NCI-H345 treated with DMSO at 0.1 percent for 48 hours (cell line): ENCODE measurements around the gene ARHGAP18.

Experiments used
- DNase-seq: peaks from one replicate; lab custom pipeline; 2025; ENCODE audit not compliant: unreplicated experiment; lab: John Stamatoyannopoulos, UW

ARHGAP18 gene

GRCh38 chr6:129709769-129710449 lies at the start of gene ARHGAP18:
Gene ARHGAP18, minus strand, starts transcription at chr6:129710177. Its CDS starts 41 bp downstream, at chr6:129710136.
- DNase-seq, result no peak

DNA sequence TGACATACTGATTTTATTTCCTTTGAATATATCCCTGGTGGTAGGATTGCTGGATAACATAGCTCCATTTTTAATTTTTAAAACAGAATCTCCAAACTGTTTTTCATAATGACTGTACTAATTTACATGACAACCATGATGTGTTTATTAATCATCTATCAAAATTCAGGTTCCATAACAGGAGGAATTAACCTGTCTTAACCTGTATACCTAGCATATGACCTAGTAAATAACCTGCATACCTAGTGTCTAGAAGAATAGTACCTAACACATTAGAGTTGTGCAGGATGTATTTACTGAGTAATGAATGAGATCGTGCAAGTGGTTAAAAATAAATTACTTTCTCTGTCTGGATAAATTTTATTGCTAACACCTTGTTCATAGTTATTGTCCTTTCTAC lies 45.8 kb upstream of the ARHGAP18 start:
- no peak for DNase-seq

GRCh38 chr6:129754750-129755149 lies 44.8 kb upstream of the ARHGAP18 start:
- no peak for DNase-seq

DNA sequence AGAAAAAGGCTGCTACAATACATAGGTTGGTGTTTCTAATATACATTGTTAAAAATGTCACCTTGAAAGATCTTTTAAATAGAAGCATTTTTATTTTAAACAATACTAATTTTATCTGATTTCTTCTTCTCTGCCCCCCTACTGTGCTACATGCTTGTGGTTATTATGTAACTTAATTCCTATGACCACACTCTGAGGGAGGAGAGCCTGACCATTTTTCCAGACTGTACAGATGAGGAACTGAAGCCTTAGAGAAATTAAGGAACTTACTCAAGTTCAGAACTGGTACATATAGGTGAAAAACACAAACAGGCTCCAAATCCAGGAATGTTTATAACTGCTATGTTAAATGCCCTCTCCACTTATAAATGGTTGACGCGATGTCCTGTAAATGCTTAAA lies 43.4 kb upstream of the ARHGAP18 start:
- DNase-seq, result no peak

DNA sequence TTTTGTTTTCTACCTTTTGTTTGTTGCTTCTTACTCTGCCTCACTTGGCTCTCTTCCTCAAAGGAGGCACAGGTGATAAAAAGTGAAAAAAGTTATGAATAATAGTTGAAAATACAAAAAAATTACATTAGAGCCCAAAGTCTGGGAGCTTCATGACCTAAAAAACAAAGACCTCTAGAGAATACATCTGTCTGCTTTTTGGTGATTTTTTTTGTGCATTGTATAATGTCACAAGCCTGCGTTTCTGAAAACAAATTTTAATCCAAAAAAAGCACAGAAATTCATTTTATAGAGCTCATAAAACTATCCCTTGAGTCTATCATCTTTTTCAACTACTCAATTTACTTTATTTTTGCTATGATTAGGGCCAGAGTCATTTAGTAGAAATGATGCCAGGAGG lies 41.4 kb upstream of the ARHGAP18 start:
- DNase-seq, result no peak

DNA sequence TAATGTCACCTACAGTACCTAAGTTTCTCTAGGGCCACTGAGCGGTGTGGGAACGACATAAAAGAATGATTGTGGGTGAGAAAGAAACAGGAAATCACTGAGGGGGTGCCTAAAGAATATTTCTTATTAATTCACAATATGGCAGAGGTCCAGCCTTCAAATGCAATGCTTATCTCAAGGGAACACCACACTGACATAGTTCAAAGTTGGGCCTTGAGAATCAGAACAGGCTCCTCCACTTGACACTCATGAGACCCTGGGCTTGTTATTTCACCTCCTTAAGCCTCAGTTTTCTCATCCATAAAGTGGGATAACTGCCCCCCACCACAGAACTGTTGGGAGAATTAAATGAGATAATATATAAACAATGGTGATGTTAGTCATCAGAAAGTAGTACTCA lies 40.4 kb upstream of the ARHGAP18 start:
- no peak for DNase-seq

DNA sequence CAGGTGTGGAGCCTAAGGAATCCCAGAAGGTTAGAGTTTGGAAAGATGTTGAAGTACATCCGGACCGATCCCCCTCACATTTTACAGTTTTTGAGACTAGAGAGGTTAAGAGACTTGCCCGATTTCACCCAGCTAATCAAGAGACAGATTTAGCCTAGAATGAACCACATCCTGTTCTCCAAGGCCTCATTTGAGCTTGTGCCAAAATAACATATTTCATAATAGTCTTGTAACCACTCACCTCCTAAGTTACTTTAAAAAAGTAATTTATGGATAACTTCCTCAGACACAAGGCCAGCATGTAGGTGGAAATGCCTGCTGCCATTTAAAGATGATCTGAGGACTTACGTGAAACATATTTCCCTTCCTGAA lies 39.8 kb upstream of the ARHGAP18 start:
- DNase-seq, result no peak

DNA sequence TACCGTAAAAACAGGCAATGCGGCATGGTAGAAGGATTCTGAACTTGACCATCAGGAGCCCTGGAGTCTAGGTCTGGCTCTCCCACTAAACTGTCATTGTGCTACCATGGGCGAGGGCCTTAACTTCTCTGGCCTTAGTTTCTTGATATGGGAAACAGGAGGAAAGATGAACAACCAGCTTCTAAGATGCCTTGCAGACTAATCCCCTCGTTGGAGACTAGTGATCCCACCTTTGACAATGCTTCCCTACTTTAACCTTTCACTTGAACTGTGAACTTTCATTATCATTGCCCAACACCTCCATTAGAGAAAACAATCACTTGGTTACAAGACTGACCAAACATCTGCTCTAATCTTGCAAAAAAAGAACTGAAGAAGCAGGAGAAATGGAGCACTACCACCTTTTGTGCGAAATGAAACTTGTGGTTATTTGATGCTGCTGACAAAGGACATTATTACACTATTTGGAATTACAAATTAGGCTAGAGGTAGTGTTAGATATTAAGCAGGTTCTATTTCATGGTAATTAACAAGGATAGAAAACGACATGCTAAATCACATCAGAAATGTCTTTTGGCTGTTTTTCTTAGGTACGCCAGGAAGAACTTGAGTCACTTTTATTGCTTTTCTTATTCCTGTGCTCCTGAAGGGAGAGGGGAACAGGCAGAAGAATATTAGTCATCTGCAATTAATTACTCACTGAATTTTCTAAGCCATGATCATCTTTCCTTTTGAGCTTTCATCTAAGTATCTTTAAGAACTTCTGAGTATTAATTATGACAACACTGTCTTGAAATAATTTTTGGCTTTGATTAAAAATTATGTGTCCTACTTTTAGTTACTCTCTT lies 39.1 kb upstream of the ARHGAP18 start:
- DNase-seq, result no peak

GRCh38 chr6:129748212-129748900 lies 38.4 kb upstream of the ARHGAP18 start:
- DNase-seq, result no peak

- DNase-seq, result no peak
These were observed 37.7 kb upstream of the ARHGAP18 start for GRCh38 chr6:129747588-129748112.

GRCh38 chr6:129744880-129745237 lies 34.9 kb upstream of the ARHGAP18 start:
- no peak for DNase-seq

DNA sequence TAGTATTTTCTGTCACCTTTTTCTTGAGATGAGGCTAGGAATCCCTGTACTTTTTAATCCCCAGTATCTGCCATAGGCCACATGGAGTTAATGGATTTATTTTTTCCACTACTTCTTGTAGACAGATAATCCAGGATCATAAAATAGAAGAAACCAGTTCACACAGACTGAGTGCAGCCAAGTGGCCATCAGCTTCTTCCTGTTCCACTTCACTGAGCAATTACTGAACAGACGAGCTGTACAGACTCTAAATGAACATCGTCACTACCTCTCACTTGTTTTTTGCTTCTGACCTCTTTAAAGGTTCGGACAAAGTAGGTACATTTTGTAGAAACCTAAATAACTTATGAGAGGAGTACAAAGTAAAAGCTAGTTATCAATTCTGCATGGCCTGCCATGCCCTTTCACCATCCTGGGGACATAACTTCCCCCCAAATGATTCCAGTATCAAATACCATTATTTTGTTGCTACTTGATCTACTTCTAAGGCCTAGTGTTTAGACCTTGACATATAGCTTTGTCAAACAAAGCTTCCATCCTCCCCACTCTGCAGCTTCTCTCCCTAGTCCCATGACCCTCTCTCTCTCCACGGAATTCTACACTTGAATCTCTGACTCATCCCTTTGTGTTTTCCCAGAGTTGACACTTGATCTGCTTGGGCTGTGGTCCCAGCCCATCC lies 34.4 kb upstream of the ARHGAP18 start:
- DNase-seq, result no peak

GRCh38 chr6:129740013-129740412 lies 30.0 kb upstream of the ARHGAP18 start:
- no peak for DNase-seq

GRCh38 chr6:129736105-129736504 lies 26.1 kb upstream of the ARHGAP18 start:
- DNase-seq, result no peak

- DNase-seq, result no peak
These were observed 23.3 kb upstream of the ARHGAP18 start for GRCh38 chr6:129733290-129733689.

- no peak for DNase-seq
These were observed 22.6 kb upstream of the ARHGAP18 start for GRCh38 chr6:129732542-129732941.

GRCh38 chr6:129732034-129732433 lies 22.1 kb upstream of the ARHGAP18 start:
- DNase-seq, result no peak

DNA sequence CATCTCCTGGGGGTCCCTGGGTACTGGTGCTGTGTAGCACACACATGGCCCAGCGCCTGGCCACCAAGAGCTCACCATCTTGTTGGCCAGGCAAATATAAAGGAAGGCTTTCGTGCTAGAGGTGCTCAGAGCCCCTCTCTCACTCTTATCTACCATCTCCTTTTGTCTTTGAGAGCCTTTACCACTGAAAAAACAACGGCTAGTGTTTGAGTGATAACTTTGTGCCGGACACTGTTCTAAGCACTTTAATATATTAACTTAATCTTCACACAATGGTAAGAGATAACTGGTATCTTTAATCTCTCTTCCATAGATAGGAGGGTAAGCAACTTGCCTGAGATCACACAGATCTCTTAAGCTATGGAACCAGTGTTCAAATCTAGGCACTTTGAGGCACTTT lies 21.5 kb upstream of the ARHGAP18 start:
- no peak for DNase-seq

GRCh38 chr6:129730477-129731165 lies 20.6 kb upstream of the ARHGAP18 start:
- no peak for DNase-seq

- no peak for DNase-seq
These were observed 16.7 kb upstream of the ARHGAP18 start for GRCh38 chr6:129726650-129727049.

GRCh38 chr6:129725341-129725740 lies 15.4 kb upstream of the ARHGAP18 start:
- DNase-seq, result no peak
